Loucy (cell line): ENCODE data around the gene CCNYL1.

Experiments
- EZH2phosphoT487 ChIP-seq: fragments of 200-600 bp; IDR thresholded peaks from 2 replicates; pipeline ENCODE4 v1.6.1; 2018; ENCODE audit warnings: antibody characterized with exemption, mild to moderate bottlenecking, moderate library complexity, borderline replicate concordance
- TF ChIP-seq, protein P1 (sequence below): fragments of 200-600 bp; sonication (generic); conservative IDR thresholded peaks from 2 replicates; pipeline ENCODE4 v1.5.1; 2014; ENCODE audit warnings: mild to moderate bottlenecking, antibody characterized with exemption, low read length

DNA sequence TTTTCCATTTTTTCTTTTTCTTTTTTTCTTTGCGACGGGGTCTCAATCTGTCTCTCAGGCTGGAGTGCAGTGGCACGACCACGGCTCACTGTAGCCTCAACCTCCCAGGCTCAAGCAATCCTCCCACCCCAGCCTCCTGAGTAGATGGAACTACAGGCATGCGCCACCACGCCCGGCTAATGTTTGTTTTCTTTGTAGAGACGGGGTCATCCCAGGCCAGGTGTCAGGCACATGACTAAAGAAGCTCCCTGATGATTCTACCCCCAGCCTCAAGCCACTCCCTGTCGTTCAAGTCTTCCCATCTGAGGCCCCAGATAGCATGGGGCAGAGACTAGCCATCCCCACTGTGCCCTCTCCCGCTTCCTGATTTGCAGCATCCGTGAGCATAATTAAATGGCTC lies 68.1 kb downstream of the CCNYL1 start:
- TF ChIP-seq, protein P1, sequence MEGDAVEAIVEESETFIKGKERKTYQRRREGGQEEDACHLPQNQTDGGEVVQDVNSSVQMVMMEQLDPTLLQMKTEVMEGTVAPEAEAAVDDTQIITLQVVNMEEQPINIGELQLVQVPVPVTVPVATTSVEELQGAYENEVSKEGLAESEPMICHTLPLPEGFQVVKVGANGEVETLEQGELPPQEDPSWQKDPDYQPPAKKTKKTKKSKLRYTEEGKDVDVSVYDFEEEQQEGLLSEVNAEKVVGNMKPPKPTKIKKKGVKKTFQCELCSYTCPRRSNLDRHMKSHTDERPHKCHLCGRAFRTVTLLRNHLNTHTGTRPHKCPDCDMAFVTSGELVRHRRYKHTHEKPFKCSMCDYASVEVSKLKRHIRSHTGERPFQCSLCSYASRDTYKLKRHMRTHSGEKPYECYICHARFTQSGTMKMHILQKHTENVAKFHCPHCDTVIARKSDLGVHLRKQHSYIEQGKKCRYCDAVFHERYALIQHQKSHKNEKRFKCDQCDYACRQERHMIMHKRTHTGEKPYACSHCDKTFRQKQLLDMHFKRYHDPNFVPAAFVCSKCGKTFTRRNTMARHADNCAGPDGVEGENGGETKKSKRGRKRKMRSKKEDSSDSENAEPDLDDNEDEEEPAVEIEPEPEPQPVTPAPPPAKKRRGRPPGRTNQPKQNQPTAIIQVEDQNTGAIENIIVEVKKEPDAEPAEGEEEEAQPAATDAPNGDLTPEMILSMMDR, result no peak
- TF ChIP-seq EZH2phosphoT487, result no peak
